ENCODE results near the gene BICC1.

Gene BICC1

GRCh38 chr10:58515291-58515941 lies 2.7 kb downstream of the BICC1 start:
- DNase-seq (ENCODE audit: low read depth, low spot score), result no peak

DNA sequence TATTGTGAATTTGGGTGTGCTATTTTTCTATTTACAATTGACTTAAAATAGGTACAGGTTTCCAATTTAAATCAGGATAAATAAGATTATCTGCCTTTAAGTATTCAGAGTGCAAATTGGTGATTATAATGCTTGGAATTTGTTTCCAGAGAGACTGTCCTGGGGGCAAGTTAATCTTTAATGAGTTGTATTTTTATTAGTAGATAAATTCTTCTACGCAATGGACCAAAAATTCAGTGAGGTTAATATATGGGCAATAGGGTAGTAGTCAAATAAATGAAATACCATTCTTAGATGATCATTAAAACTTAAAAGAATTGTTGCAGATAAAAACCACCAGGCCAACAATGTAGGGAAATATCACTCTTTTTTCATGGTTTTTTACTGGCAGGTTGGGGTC lies 3.4 kb downstream of the BICC1 start:
- no peak for DNase-seq (ENCODE audit: low read depth, low spot score)

- no peak for DNase-seq (ENCODE audit: low read depth, low spot score)
Observed at GRCh38 chr10:58516671-58517070, 4.0 kb downstream of the BICC1 start.

GRCh38 chr10:58517081-58517480 lies 4.4 kb downstream of the BICC1 start:
- no peak for DNase-seq (ENCODE audit: low read depth, low spot score)

DNA sequence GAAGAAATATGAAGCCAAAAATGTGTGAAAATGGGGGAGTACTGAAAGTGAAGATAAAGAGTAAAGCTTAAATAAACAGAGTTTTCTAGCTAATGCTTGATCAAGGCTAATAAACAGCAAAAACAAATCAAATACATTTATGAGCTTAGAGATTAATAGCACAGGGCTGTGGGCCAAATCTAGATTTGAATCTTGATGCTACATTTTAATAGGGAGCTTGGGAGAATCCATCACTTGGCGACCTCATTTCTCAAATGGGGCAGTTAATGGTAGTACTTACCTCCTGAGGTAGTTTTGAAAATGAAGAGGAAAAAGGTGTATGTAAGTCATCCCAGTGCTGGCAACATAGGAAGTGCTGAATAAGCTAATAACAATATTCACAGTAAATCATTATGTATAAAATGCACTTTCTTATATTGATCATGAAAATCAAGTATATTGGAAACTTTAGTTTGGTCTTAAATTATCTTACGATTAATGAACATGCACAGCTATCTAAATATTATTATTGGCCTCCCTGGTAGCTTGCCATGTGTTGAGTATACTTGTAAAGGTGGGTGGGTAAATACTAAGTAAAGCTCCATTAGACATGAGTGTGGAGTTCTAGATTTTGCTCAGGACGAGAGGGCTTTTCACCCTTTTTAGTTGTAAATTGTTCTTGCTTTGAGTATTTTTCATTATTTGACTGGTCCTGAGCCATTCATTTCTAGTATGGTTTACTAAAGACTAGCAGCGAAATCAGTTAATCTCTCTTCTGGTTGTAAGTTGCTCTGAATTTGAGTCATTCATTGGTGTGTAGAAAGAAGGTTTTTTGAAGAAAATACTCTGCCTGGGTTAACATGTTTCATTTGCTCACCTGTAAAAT lies 5.1 kb downstream of the BICC1 start:
- DNase-seq (ENCODE audit: low read depth, low spot score), result no peak

DNA sequence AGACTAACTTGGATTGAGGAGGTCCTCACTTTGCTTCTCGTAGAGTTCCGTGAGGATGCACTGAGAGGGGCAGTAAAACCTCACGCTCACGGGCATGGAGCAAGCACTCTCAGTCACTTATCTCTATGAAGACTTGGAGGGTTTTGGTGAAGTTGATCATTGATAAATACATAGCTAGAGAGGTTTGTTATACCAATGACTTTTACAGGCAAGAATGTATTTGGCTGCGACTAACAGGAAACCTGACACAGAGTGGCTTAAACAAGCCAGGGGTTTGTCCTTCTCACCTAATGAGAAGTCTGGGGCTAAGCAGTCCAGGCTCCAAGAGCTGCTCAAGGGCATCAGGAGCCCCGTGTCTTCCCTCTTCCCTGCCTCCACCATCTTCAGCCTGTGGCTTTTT lies 6.1 kb downstream of the BICC1 start:
- no peak for DNase-seq (ENCODE audit: low read depth, low spot score)

DNA sequence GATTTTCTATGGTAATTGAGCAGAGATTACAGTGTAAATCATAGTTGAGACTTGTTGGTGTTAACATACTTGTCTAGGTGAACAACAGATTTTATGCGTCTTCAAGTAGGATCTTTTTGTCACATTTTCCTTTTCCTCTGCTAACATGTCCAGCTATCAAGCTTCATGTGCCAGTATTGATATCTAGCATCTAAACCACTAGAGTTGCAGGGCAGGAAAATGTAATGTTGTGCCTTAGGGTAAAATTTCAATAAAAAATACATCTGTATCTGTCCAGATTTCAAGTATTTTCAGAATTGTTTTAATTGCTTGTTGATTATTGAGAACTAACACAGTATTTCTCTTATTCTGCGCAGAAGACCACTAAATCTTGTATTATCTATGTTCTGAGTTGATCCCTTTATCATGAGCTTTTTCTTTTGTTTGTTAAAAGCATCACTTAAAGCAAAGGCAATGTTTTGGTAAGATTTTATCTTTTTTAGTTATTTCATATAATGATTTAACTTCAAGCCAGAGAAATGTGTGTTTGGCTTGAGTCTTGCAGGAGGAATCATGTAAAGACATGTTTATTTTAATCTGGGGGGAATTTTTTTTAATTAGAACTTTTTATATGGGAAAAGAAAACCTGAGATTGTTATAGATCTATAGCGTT lies 16.5 kb downstream of the BICC1 start:
- no peak for DNase-seq (ENCODE audit: low read depth, low spot score)

DNA sequence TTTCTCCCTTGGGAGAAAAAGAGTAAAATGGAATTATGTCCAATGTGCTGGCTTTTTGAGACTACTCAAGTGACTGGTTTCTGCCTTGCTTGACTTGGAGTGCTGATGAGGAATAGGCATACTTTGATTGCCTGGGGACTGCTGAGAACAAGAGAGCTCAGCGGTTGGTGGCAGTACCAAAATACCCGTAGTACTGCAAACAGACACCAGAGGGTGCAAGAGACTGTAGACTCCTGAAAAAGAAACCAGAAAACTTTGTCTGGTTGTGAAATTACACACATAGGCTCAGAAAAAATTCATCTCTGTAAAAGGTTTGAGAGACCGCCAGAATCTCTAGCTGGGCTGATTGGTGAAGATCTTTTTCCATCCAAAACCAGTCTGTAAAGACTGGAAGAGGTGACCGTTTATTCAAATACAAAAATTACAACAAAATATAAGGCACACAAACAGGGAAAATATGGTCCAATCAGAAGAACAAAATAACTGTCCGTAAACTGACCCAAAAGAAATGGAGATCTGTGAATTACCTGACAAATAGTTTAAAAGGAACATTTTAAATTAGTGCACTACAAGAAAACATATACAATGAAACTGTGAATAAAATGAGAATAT lies 18.5 kb downstream of the BICC1 start:
- peak; percentile 66 for DNase-seq (ENCODE audit: low read depth, low spot score)

- DNase-seq (ENCODE audit: low read depth, low spot score), result no peak
Observed at GRCh38 chr10:58535311-58535710, 22.6 kb downstream of the BICC1 start.

GRCh38 chr10:58543141-58543540 lies 30.5 kb downstream of the BICC1 start:
- no peak for DNase-seq (ENCODE audit: low read depth, low spot score)

- DNase-seq (ENCODE audit: low read depth, low spot score), result no peak
Observed at GRCh38 chr10:58544135-58544534, 31.5 kb downstream of the BICC1 start.

DNA sequence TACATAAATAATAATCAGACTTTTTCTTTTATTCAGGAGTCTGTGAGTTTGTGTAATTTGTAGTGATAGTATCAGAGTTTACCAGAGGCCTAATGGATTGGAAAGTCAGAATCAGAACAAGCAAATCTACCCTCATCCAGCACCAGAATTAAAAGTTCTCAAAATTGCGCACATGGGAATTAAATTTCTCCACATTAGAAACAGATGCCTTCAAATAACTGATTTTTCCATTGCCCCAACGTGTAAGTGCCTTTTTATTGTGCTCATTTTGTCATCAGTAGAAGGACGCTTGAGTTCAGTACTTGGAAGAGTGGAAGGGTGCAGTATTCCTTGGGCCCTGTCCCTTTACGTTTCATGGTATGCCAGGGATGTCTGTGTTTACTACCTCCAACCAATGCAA lies 32.8 kb downstream of the BICC1 start:
- DNase-seq (ENCODE audit: low read depth, low spot score), result no peak

GRCh38 chr10:58546137-58546536 lies 33.5 kb downstream of the BICC1 start:
- no peak for DNase-seq (ENCODE audit: low read depth, low spot score)

DNA sequence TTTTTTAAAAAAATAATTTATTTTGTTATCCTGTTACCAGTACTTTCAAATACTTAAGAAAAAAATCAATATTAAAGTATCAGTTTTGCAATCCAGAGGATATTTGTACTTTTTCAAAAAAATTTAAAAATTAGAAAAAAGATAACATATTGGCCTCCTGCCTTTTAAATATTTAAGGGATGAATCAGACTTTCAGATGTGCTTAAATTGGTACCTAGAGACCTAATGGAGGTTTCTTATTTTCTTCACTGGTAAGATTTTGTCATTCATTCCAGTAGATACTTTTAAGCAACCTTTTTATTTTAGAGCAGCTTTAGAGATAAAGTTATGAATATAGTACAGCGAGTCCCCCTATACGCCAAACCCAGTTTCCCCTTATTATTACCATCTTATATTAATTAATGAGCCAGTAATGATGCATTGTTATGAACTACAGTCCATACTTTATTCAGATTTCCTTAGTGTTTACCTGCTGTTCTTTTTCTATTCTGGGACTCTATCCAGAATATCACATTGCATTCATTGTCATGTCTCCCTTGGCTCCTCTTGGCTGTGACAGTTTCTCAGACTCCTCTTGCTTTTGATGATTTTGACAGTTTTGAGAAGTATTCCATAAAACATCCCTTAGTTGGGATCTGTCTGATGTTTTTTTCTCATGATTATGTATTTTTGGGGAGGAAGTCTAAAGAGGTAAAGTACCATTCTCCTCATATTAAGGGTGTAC lies 34.2 kb downstream of the BICC1 start:
- DNase-seq (ENCODE audit: low read depth, low spot score), result no peak

- DNase-seq (ENCODE audit: low read depth, low spot score), result no peak
Observed at GRCh38 chr10:58547963-58548362, 35.3 kb downstream of the BICC1 start.

- DNase-seq (ENCODE audit: low read depth, low spot score), result no peak
Observed at GRCh38 chr10:58554316-58554715, 41.6 kb downstream of the BICC1 start.

- DNase-seq (ENCODE audit: low read depth, low spot score), result no peak
Observed at GRCh38 chr10:58555170-58555929, 42.7 kb downstream of the BICC1 start.

DNA sequence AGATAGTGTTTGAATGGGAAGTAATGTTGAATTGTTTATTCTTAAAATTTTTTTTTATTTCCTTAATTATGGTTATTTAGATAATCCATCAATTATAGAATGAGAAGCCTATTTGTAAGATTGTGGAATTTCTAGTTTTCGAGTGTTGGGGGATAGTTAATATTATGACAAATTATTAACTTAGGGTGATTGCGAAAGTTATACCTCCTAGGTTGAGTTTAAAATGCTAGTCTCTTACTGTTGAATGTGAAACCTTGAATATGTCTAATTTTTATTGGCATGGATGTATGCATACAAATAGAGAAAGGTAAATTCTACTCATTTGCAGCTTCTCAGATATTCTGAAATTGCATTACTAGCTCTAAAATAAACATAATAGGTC lies 43.2 kb downstream of the BICC1 start:
- DNase-seq (ENCODE audit: low read depth, low spot score), result no peak

GRCh38 chr10:58556516-58557165 lies 44.0 kb downstream of the BICC1 start:
- no peak for DNase-seq (ENCODE audit: low read depth, low spot score)

GRCh38 chr10:58557714-58558113 lies 45.0 kb downstream of the BICC1 start:
- DNase-seq (ENCODE audit: low read depth, low spot score), result no peak
